IPS DF 4.7 (cell line): ENCODE measurements around the gene MRPL33.

Experiments
- DNase-seq: peaks from one replicate; pipeline ENCODE4 v3.0.0-alpha.2; 2013; ENCODE audit warnings: low spot score; ENCODE audit errors: extremely low read depth

Gene MRPL33

GRCh38 chr2:27776097-27776496, 4.6 kb downstream of the MRPL33 start:
- no peak for DNase-seq

DNA sequence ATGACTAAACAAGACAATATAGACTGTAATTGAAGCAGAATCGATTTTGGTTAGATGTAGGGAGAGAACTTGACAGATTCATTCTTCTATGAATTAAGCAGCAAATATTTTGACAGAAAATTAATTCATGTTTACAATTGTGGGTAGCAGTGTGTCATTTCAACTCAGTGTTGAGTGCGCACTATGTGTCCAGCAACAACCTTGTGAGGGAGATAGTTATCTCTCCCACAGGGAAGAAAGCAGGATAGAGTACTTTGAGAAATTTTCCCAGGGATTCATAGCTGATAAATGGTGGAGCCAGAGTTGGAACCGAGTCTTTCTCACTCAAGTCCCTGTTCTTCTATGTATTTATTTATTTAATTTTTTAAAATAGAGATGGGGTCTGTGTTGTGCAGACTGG, 5.2 kb downstream of the MRPL33 start:
- DNase-seq, result no peak

GRCh38 chr2:27779417-27780055, 8.0 kb downstream of the MRPL33 start:
- no peak for DNase-seq

- DNase-seq, result no peak
Measured at GRCh38 chr2:27781496-27781895, 10.0 kb downstream of the MRPL33 start.

- DNase-seq, result no peak
Measured at GRCh38 chr2:27782701-27783100, 11.2 kb downstream of the MRPL33 start.

DNA sequence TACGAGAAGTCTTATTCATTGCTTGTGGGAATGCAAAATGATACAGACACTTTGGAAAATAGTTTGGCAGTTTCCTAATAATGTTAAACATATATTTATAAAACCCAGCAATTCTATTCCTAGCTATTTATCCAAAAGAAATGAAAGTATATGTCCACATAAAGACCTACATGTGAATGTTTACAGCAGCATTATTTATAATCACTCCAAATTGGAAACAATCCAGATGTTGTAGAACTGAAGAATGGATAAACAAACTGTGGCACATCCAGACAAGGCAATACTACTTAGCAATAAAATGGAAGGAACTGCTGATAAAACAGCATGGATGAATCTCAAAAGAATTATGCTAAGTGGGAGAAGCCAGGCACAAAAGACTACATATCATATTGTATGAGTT, 19.3 kb downstream of the MRPL33 start:
- no peak for DNase-seq

DNA sequence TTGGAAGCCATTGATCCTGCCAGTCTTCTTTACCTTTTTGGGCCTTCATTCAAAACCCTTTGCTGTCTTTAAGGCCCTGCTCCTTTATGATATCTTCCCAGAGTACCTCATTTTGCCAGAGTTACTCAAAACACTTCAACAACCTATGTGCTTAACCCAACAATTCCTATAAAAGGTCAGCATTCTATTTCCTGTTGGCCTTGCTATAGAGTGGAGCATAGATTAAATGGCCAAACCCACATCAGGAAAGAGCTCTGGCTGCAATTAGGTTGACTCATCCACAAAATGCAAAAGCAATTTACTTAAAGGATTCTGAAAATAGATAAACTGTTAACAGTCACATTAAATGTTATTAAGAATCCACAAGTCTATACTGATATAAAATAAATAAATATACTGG, 21.2 kb downstream of the MRPL33 start:
- DNase-seq, result no peak

DNA sequence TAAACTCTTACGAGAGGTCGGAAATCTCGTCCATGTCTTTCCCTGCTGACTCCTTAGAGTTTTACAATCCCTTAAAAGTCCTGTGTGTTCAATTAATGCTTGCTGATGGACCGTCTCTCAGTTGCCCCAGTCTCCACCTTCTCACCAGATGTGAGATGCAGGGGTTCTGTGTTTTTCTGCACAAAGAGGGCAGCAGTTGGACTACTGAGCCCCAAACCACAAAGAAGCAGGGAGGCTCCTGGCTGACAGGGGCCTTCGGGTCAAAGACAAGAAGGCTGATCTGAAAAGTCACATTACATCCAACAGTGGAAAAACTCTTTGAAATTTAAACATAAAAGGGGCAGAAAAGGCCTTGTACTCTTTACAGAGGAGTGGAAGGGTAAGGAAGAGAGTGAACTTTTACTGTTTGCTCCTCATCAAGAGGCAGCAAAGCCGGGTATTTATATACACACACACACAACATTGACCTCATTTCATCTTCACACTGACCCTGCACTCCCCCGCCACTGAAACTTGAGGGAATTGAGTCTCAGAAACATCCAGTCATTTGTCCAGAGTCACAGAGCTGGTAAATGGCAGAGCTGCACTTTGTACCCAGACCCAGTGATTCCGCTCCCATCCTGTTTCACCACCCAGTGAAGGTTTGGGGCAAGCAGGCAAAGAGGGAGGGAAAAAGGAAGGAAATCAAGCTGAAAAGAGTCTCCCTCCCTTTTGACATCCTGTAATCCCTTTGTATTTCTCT, 23.7 kb downstream of the MRPL33 start:
- DNase-seq, result no peak

DNA sequence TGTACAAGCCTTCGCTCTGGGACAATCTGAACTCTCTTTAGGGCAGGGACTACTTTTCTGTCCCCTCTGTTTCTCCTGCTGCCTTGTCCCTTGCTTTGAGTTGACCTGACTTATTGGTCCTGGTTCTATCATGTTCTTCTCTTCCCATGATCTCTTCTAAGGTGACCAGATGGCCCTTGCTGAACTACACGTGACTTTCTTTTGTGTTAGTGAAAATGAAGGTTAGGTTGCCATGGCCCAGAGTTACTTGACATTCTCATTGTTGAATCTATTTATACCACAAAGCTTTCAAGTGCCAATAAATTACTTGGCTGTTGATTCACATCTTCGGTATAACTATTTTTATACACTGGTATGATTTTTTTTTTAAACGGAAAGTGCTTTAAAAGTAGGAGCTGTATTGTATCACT, 24.4 kb downstream of the MRPL33 start:
- no peak for DNase-seq

- DNase-seq, result no peak
Measured at GRCh38 chr2:27796791-27797765, 25.6 kb downstream of the MRPL33 start.

GRCh38 chr2:27797841-27798240, 26.3 kb downstream of the MRPL33 start:
- no peak for DNase-seq

- DNase-seq, result no peak
Measured at GRCh38 chr2:27798486-27798885, 27.0 kb downstream of the MRPL33 start.

- DNase-seq, result peak; percentile 38
Measured at GRCh38 chr2:27798948-27799645, 27.6 kb downstream of the MRPL33 start.

GRCh38 chr2:27799646-27800010, 28.1 kb downstream of the MRPL33 start:
- no peak for DNase-seq

- DNase-seq, result no peak
Measured at GRCh38 chr2:27800856-27801255, 29.3 kb downstream of the MRPL33 start.

DNA sequence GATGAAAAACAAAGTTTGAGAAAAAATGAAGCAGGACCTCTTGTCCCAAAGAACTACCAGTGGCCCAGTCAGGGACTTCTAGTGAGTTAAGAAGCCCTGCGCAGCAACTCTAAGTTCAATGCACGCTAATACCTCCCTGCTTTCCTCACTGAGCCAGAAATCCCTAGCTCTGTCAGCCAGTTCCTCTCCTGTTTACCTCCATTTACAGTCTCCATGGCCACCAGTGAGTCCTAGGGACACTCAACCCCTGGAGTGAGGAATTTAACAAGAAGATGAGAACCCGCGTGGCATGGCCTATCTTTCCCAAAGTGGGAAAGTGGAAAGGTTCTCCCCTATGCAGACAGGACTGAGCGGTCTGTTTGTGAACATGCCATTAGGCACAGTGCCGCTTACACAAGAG, 31.0 kb downstream of the MRPL33 start:
- no peak for DNase-seq

DNA sequence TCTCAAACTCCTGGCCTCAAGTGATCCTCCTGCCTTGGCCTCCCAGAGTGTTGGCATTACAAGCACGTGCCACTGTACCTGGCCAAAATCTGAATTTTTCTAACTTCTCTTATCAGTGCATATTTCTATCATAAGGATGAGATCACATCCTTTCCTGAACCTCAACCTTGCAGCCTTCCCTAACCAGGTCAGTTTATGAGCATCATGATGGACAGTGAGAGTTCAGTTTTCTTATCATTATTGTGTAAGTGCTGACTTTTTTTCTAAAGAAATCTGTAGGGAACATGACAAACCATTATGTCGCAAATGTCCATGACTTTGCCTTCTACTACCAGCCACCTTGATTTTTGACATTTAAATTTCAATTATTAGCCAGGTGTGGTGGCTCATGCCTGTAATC, 31.5 kb downstream of the MRPL33 start:
- DNase-seq, result no peak

DNA sequence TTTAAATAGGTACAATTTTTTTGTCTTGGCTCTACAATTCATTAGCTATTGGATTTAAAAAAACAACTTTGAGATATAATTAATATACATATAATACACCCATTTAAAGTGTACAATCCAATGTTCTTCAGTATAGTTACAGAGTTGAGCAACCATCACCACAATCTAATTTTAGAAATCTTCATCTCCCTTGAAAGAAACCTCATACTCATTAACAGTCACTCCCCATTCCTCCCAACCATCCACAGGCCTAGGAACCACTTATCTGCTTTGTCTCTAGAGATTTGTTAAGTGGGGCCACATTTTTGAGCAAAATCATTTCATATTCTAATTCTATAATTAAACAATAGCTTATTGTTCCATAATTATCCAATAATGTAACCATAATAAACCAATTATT, 32.6 kb downstream of the MRPL33 start:
- DNase-seq, result no peak

DNA sequence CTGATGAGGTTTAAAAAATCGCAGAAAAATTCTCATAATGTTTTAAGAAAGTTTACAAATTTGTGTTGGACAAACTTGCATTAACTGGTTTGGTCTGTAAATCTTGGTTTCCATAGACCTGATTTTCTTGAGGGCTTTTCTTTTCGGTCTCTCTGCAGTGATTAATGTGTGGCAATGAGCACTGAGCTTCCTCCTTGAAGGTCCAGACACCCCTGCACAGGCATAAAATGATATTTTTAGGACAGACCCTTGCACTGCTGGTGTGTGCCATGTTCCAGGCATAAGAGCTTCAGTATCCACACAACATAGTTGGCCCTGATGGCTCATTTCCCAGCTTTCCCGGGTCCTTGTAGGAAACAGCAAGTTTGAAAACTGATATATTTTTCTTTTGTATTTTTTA, 33.7 kb downstream of the MRPL33 start:
- DNase-seq, result no peak

GRCh38 chr2:27806311-27807059, 35.0 kb downstream of the MRPL33 start:
- no peak for DNase-seq

- no peak for DNase-seq
Measured at GRCh38 chr2:27807476-27807875, 36.0 kb downstream of the MRPL33 start.
